Adrenal gland (tissue), 5 donors: ENCODE data around the gene PHF19.

Experiments used
- CTCF ChIP-seq, 6 experiments: fragments of 450-650 bp in 4 of 6; fragments of 200-600 bp in 2 of 6; sonication (generic) in 1 of 6; IDR thresholded peaks; 1 replicate in 5 of 6; 2 replicates in 1 of 6; pipeline versions ENCODE4 v1.5.1 to v1.8.0; 2016 to 2021; ENCODE audit warnings: antibody characterized with exemption in 6 of 6, mild to moderate bottlenecking in 2 of 6, moderate library complexity in 1 of 6
- POLR2A ChIP-seq, 2 donors: fragments of 450-650 bp; IDR thresholded peaks; one replicate each; pipeline ENCODE4 v1.6.1; 2017; ENCODE audit warnings: antibody characterized with exemption in 2 of 2, mild to moderate bottlenecking in 2 of 2, moderate library complexity in 1 of 2
- donor health status: DM: no; HTN: no; CAD: no.

- TF ChIP-seq CTCF (IDR thresholded peaks at IDR 0.05) (no peak), POLR2A (IDR thresholded peaks at IDR 0.05) (no peak)
Measured at GRCh38 chr9:120892748-120893610, 16.0 kb upstream of the PHF19 start.
